Gastroesophageal sphincter (tissue), 4 donors: ENCODE data around the gene NOC2L. TPM values are rescaled to one million over a fixed set of nuclear protein-coding genes. Genes with fewer than 3 reads are reported as not detected.

Experiments
- ATAC-seq: fragments of 150-250 bp; one replicate; pipeline ENCODE4 v1.9.1; 2016; ENCODE audit warnings: mild to moderate bottlenecking, moderate library complexity
- H3K27ac ChIP-seq, 4 donors: fragments of 200-600 bp; sonication (generic) in 3 of 4; 1 replicate in 3 of 4; 2 replicates in 1 of 4; pipeline ENCODE4 v1.5.1; 2016 to 2019
- H3K27me3 ChIP-seq: fragments of 200-600 bp; sonication (generic); one replicate; pipeline ENCODE4 v1.5.1; 2019
- H3K36me3 ChIP-seq, 2 donors: fragments of 200-600 bp; sonication (generic); one replicate each; pipeline ENCODE4 v1.5.1; 2019; ENCODE audit warnings: control low read depth in 1 of 2
- H3K4me1 ChIP-seq, 3 donors: fragments of 200-600 bp; sonication (generic); 1 replicate in 2 of 3; 2 replicates in 1 of 3; pipeline ENCODE4 v1.5.1; 2016 to 2019; ENCODE audit warnings: control low read depth in 2 of 3
- H3K4me3 ChIP-seq, 2 donors: fragments of 200-600 bp; sonication (generic); one replicate each; pipeline ENCODE4 v1.5.1; 2019; ENCODE audit warnings: mild to moderate bottlenecking in 1 of 2, moderate library complexity in 1 of 2
- H3K9me3 ChIP-seq, 3 donors: fragments of 200-600 bp; sonication (generic); one replicate each; pipeline ENCODE4 v1.5.1; 2017 to 2019; ENCODE audit warnings: control low read depth in 2 of 3
- CTCF ChIP-seq, 4 experiments: fragments of 200-600 bp in 2 of 4; fragments of 450-650 bp in 2 of 4; sonication (generic) in 1 of 4; IDR thresholded peaks; one replicate each; pipeline ENCODE4 v1.5.1; 2017 to 2019; ENCODE audit warnings: antibody characterized with exemption in 4 of 4, mild to moderate bottlenecking in 2 of 4, moderate library complexity in 2 of 4
- EP300 ChIP-seq: sonication (generic); formaldehyde crosslinking; IDR thresholded peaks from one replicate; pipeline ENCODE4 v1.6.1; 2017; ENCODE audit warnings: antibody characterized with exemption, mild to moderate bottlenecking
- POLR2A ChIP-seq, 2 donors: fragments of 450-650 bp; IDR thresholded peaks; one replicate each; pipeline ENCODE4 v1.6.1; 2017; ENCODE audit warnings: antibody characterized with exemption in 2 of 2, mild to moderate bottlenecking in 2 of 2, moderate library complexity in 1 of 2
- POLR2AphosphoS5 ChIP-seq: sonication (generic); formaldehyde crosslinking; IDR thresholded peaks from one replicate; pipeline ENCODE4 v1.6.1; 2017; ENCODE audit warnings: antibody characterized with exemption
- WGBS, 2 donors: methylation state at CpG; one replicate each; pipeline ENCODE4 v1.1.5; 2018; ENCODE audit warnings: low coverage in 1 of 2; 5-methylcytosine and 5-hydroxymethylcytosine counted together
- total RNA-seq, 4 donors: library from RNA; depleted of rRNA; stranded (reverse); fragments of >200 nt; gene quantifications; one replicate each; pipeline ENCODE4 v1.1.0, GENCODE V29; 2016

The NOC2L gene
- total RNA-seq, 4 donors from 2014 or later, result 36.3 to 54.1 (median 45.2) TPM

- H3K36me3 ChIP-seq, result peaks cover 0 to 55% of the 10 kb centered on the region in 2 donors
- 24 to 62% methylated on average over 5 to 7 of the region's 28 CpGs for WGBS, 2 donors
- peaks cover 0 to 56% (median 44%) of the 10 kb centered on the region in 3 donors for H3K4me1 ChIP-seq
- peak overlapping the region in 3 of 4 donors; percentile 31 to 67 (median 55) for H3K27ac ChIP-seq
- H3K4me3 ChIP-seq, result peak overlapping the region in 1 of 2 donors; percentile 27
- TF ChIP-seq POLR2A (IDR thresholded peaks at IDR 0.05), result no peak
- TF ChIP-seq POLR2AphosphoS5, result no peak
- no peak for TF ChIP-seq CTCF (IDR thresholded peaks at IDR 0.05)
- ATAC-seq, result no peak
- H3K9me3 ChIP-seq, result no peaks in the 10 kb centered on the region
- peaks cover 43% of the 10 kb centered on the region for H3K27me3 ChIP-seq
These were observed 14.4 kb downstream of the NOC2L start for GRCh38 chr1:944341-945325.

- peak overlapping the region in 1 of 2 donors; percentile 27 for H3K4me3 ChIP-seq
- peaks cover 52% of the 10 kb centered on the region for H3K27me3 ChIP-seq
- H3K27ac ChIP-seq, result peak overlapping the region in 3 of 4 donors; percentile 55 to 67 (median 60)
- TF ChIP-seq POLR2AphosphoS5 (no peak), EP300 (no peak), POLR2A (IDR thresholded peaks at IDR 0.05) (no peak), CTCF (IDR thresholded peaks at IDR 0.05) (no peak)
- H3K36me3 ChIP-seq, result peaks cover 0 to 46% of the 10 kb centered on the region in 2 donors
- no CpG with 5 or more reads among the region's 27 CpGs for WGBS, 2 donors
- no peaks in the 10 kb centered on the region for H3K9me3 ChIP-seq
- no peak for ATAC-seq
- peaks cover 0 to 65% (median 45%) of the 10 kb centered on the region in 3 donors for H3K4me1 ChIP-seq
These were observed 15.3 kb downstream of the NOC2L start for GRCh38 chr1:943545-944340.

- WGBS, 2 donors, result 3 to 85% methylated on average over 2 to 6 of the region's 27 CpGs
- peak overlapping the region in 3 of 4 donors; percentile 67 to 79 (median 78) for H3K27ac ChIP-seq
- TF ChIP-seq CTCF (IDR thresholded peaks at IDR 0.05), result no peak
- TF ChIP-seq EP300, result no peak
- no peak for TF ChIP-seq POLR2A (IDR thresholded peaks at IDR 0.05)
These were observed 16.1 kb downstream of the NOC2L start for GRCh38 chr1:942864-943533.

GRCh38 chr1:942411-942821 is 16.6 kb downstream of the NOC2L start:
- ATAC-seq, result no peak
- WGBS, 2 donors, result no CpG with 5 or more reads among the region's 48 CpGs
- H3K27ac ChIP-seq, result peak overlapping the region in 3 of 4 donors; percentile 67 to 79 (median 78)
- TF ChIP-seq CTCF (IDR thresholded peaks at IDR 0.05) (no peak), POLR2A (IDR thresholded peaks at IDR 0.05) (no peak), EP300 (no peak), POLR2AphosphoS5 (no peak)
- peaks cover 0 to 66% (median 45%) of the 10 kb centered on the region in 3 donors for H3K4me1 ChIP-seq
- no peaks in the 10 kb centered on the region for H3K9me3 ChIP-seq
- peaks cover 0 to 33% of the 10 kb centered on the region in 2 donors for H3K36me3 ChIP-seq
- H3K4me3 ChIP-seq, result peak overlapping the region in 1 of 2 donors; percentile 47
- peaks cover 65% of the 10 kb centered on the region for H3K27me3 ChIP-seq

More at GRCh38 chr1:942864-943533, 16.1 kb downstream of the NOC2L start:
- no peaks in the 10 kb centered on the region for H3K9me3 ChIP-seq
- peaks cover 59% of the 10 kb centered on the region for H3K27me3 ChIP-seq
- H3K4me1 ChIP-seq, result peaks cover 0 to 66% (median 45%) of the 10 kb centered on the region in 3 donors
- H3K36me3 ChIP-seq, result peaks cover 0 to 39% of the 10 kb centered on the region in 2 donors
- ATAC-seq, result peak; percentile 13
- peak overlapping the region in 1 of 2 donors; percentile 47 for H3K4me3 ChIP-seq
